H7 (cell line): ENCODE data around the gene CCDC92B. TPM values are rescaled to one million over a fixed set of nuclear protein-coding genes. Genes with fewer than 3 reads are reported as not detected.
"Not testable (repeated sequence)": the region's sequence is repeated elsewhere in the genome, so short reads cannot be mapped to it uniquely, and the experiment has no call there.

Experiments used
- DNase-seq: peaks from one replicate; pipeline ENCODE4 v3.0.0; 2012
- H3K27me3 ChIP-seq: 2 replicates; pipeline ENCODE4 v1.6.0; 2011; ENCODE audit warnings: mild to moderate bottlenecking, low read length; ENCODE audit not compliant: control insufficient read depth, insufficient read depth
- H3K36me3 ChIP-seq: replicated peaks from 2 replicates; pipeline ENCODE4 v1.5.1; 2011; ENCODE audit warnings: low read length; ENCODE audit not compliant: control insufficient read depth, insufficient read depth
- H3K4me3 ChIP-seq: 2 replicates; pipeline ENCODE4 v1.5.1; 2011; ENCODE audit warnings: low read depth, mild to moderate bottlenecking, control low read depth, low read length, moderate library complexity; ENCODE audit not compliant: insufficient read depth
- total RNA-seq: library from RNA; depleted of rRNA; stranded (reverse); fragments of >200 nt; shearing (Covaris generic); gene quantifications from 2 replicates; pipeline ENCODE4 v1.2.3, GENCODE V29; 2014; rRNA removed

The CCDC92B gene
- 2.5 and 3.7 TPM in 2 replicates for total RNA-seq

- H3K4me3 ChIP-seq, result peak within 1 kb of the TSS; percentile 59
- no peaks in the 10 kb centered on the region for H3K36me3 ChIP-seq
- peaks cover 6% of the 10 kb centered on the region; the same call in 1 of the 2 replicates for H3K27me3 ChIP-seq
- DNase-seq, result no peak
Measured at GRCh38 chr17:2749058-2749783, at the start of gene CCDC92B. TSS of gene CCDC92B (minus strand) at chr17:2749652. CDS start at chr17:2735145, 14,507 bp downstream.

DNA sequence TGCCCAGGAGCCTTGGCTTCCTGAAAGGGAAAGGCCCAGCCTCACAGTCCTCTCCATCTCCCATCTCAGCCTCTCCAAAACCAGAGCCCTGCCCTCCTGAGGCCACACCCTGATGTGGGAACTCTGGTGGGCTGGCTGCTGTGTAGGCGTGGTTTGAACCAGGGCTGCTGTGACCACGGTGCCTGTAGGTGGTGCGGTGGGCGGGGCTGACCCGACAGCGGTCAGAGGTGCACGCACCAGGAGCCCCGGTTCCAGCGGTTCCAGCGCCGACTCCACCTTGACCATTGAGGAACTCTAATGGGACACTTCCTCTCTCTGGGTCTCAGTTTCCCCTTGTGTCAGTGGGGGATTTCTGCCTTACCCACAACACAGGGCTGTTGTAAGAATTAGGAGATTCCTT lies 49.2 kb upstream of the CCDC92B start:
- Histone ChIP-seq H3K4me3 (no peak overlapping the region), H3K36me3 (no peaks in the 10 kb centered on the region), H3K27me3 (no peaks in the 10 kb centered on the region)
- peak; percentile 89 for DNase-seq

- peak; percentile 51 for DNase-seq
- H3K36me3 ChIP-seq, result no peaks in the 10 kb centered on the region
- no peaks in the 10 kb centered on the region for H3K27me3 ChIP-seq
- H3K4me3 ChIP-seq, result no peak overlapping the region
Measured at GRCh38 chr17:2798188-2798587, 48.7 kb upstream of the CCDC92B start.

DNA sequence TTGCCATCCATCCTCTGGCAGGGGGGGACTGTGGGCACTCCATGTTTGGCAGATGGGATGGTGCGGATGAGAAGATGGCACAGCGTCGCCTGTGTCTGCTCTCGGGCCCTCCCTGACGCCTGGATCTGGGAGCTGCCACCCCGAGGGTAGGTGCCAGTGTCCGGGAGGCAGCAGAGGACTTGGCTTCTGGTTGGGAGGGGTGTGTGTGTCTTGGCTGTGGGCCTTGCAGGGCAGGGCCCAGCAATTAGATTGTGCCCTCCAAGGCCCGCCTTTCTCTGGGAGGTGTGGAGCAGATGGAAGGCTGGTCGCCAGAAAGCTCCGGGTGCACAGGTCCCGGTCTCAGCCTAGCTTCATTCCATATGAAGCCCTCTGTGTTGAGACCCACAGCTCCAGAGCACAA lies 48.2 kb upstream of the CCDC92B start:
- no peaks in the 10 kb centered on the region for H3K36me3 ChIP-seq
- no peaks in the 10 kb centered on the region for H3K27me3 ChIP-seq
- no peak overlapping the region for H3K4me3 ChIP-seq
- peak; percentile 42 for DNase-seq

DNA sequence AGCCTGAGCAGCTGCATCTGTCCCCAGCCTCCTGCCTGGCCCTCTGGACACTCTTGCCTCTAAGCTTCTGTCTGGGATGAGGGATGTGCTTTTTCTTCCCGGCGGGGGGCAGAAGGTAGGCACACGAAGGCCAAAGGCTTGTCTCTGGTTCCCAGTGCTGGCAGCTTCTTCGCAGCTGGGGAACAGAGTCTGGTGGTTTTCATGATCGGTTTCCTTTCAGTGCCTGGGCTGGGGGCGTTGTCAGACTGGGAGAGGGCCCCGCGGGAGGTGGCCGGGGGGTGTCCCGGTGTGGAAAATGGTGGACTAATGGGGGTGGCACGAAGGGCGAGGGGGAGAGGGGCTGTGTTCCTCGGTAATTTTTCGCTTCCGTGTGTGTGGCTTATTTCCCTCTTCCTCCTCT lies 47.8 kb upstream of the CCDC92B start:
- no peaks in the 10 kb centered on the region for H3K27me3 ChIP-seq
- DNase-seq, result peak; percentile 54
- no peak overlapping the region for H3K4me3 ChIP-seq
- H3K36me3 ChIP-seq, result no peaks in the 10 kb centered on the region

GRCh38 chr17:2796164-2797125 lies 47.0 kb upstream of the CCDC92B start, which contains the start of gene RAP1GAP2:
TSS of gene RAP1GAP2 (plus strand) at chr17:2796438. CDS start at chr17:2796528, 90 bp downstream.
- no peaks in the 10 kb centered on the region for H3K36me3 ChIP-seq
- H3K27me3 ChIP-seq, result no peaks in the 10 kb centered on the region
- DNase-seq, result peak; percentile 56
- H3K4me3 ChIP-seq, result no peak within 1 kb of the TSS

DNA sequence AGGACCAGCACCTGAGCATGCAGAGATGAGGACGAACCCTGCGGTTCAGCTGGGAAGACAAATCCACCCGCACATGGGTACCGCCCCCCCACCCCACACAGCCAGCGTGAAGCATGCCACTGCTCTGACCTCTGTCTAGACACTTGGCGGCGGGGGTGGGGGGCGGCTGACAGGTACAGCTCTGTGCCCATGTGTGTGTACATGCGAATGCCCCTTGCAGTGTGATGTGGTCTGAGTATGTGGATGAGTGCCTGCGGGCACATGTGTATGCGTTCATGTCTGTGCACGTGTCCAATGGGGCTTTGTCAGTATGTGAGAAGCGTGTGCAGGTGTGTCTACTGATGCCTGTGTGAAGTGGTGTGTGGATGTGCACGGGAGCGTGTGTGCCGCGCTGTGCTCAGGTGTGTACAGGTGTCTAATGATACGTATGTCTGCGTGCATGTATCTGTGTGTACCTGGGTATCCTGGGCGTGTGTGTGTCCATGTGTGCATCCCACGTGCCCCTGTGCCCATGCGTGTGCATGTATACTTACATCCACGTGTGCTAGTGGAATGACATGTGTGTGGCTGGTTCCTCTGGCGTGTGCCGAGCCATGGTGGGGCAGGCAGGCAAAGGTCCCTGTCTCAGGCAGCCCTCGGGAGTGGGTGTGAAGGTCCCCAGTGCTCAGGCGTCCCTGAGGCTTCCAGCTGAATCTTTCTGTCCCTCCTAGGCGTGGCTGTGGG lies 46.1 kb upstream of the CCDC92B start:
- Histone ChIP-seq H3K36me3 (no peaks in the 10 kb centered on the region), H3K4me3 (no peak overlapping the region), H3K27me3 (no peaks in the 10 kb centered on the region)
- DNase-seq, result no peak

DNA sequence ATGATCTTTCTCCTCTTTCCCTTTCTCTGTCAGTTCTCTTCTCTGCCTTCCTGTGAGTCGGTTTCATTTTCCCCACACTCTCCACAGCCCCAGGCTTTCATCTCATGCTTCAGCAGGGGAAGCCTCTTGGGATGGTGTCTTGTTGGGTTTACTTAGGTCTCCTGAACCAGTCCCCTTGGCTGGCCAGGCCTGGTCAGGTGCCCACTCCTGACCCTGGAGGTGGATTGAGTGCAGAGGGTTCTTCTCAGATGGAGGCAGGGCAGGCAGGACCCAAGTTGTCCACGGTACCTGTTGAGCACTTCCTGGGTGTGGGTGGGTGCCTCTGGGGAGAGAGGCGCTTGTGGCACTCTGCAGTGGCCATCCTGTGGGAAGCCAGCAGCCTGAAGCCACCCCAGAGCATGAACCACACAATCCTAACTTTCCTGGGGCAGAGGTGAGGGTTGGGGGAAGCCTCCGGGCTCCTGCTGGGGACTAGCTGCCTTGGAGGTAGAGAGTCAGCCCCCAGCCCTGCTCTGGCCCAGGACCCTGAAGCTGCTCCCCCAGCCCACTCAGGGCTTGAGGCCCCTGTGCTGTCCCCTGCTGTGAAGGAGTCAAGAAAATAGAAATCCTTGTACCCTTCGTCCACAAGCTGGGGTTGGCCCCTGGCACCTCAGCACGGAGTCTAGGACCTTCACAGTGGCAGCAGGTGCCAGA lies 44.8 kb upstream of the CCDC92B start:
- Histone ChIP-seq H3K4me3 (no peak overlapping the region), H3K27me3 (no peaks in the 10 kb centered on the region), H3K36me3 (no peaks in the 10 kb centered on the region)
- DNase-seq, result no peak

- DNase-seq, result peak; percentile 68
- H3K27me3 ChIP-seq, result no peaks in the 10 kb centered on the region
- no peaks in the 10 kb centered on the region for H3K36me3 ChIP-seq
- no peak overlapping the region for H3K4me3 ChIP-seq
Measured at GRCh38 chr17:2792366-2793169, 43.1 kb upstream of the CCDC92B start.

GRCh38 chr17:2789700-2790099 lies 40.2 kb upstream of the CCDC92B start:
- Histone ChIP-seq H3K27me3 (no peaks in the 10 kb centered on the region), H3K36me3 (no peaks in the 10 kb centered on the region), H3K4me3 (no peak overlapping the region)
- no peak for DNase-seq

- H3K36me3 ChIP-seq, result no peaks in the 10 kb centered on the region
- no peak overlapping the region for H3K4me3 ChIP-seq
- H3K27me3 ChIP-seq, result no peaks in the 10 kb centered on the region
- peak; percentile 97 for DNase-seq
Measured at GRCh38 chr17:2786176-2786881, 36.9 kb upstream of the CCDC92B start.

- not testable (repeated sequence) for DNase-seq, H3K27me3 ChIP-seq, H3K36me3 ChIP-seq, H3K4me3 ChIP-seq
Measured at GRCh38 chr17:2785376-2785775, 35.9 kb upstream of the CCDC92B start.

DNA sequence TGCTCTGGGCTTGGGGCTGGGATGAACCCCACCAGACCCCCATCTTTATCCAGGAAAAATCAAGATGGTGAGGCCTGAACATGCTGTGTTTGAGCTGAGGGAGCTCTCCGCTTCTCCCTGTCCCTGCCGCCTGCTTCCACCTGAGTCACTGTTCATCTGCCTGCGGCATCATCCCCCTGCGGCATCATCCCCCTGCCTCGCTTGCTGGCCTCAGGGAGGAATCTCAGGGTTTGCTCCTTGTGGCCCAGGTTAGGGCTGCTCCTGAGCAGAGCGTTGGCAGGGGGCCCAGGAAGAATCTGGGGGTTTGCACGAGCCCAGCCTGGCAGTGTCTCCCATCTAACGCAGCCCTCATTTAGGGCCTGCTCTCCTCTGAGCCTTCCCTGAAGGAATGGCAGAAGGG lies 35.4 kb upstream of the CCDC92B start:
- Histone ChIP-seq H3K27me3 (no peaks in the 10 kb centered on the region), H3K4me3 (no peak overlapping the region), H3K36me3 (no peaks in the 10 kb centered on the region)
- no peak for DNase-seq
